ENCODE data around the gene ZCCHC18.
"Not testable (repeated sequence)": the region's sequence is repeated elsewhere in the genome, so short reads cannot be mapped to it uniquely, and the experiment has no call there.

ZCCHC18 gene

GRCh38 chrX:104112326-104112951 lies at the start of gene ZCCHC18:
Gene ZCCHC18 (plus strand): TSS chrX:104112523. CDS start chrX:104114112, 1,589 bp downstream.
- no peak within 1 kb of the TSS for H3K27ac ChIP-seq
- TF ChIP-seq CTCF (conservative IDR thresholded peaks at IDR 0.05), result no peak

- H3K27ac ChIP-seq, result not testable (repeated sequence)
Measured at GRCh38 chrX:104062636-104063035, 49.7 kb upstream of the ZCCHC18 start.

GRCh38 chrX:104075778-104076445 lies 36.4 kb upstream of the ZCCHC18 start, which contains the start of gene TMSB15C:
Gene TMSB15C (minus strand): TSS chrX:104076236.
- H3K27ac ChIP-seq, result not testable (repeated sequence)

GRCh38 chrX:104077854-104078253 lies 34.5 kb upstream of the ZCCHC18 start:
- H3K27ac ChIP-seq, result not testable (repeated sequence)

GRCh38 chrX:104084063-104084462 lies 28.3 kb upstream of the ZCCHC18 start:
- H3K27ac ChIP-seq, result no peak overlapping the region
- TF ChIP-seq CTCF (conservative IDR thresholded peaks at IDR 0.05), result no peak

GRCh38 chrX:104084534-104085277 lies 27.6 kb upstream of the ZCCHC18 start:
- no peak for TF ChIP-seq CTCF (conservative IDR thresholded peaks at IDR 0.05)
- no peak overlapping the region for H3K27ac ChIP-seq

GRCh38 chrX:104085477-104085876 lies 26.8 kb upstream of the ZCCHC18 start:
- H3K27ac ChIP-seq, result no peak overlapping the region

GRCh38 chrX:104085919-104086318 lies 26.4 kb upstream of the ZCCHC18 start:
- H3K27ac ChIP-seq, result no peak overlapping the region
- no peak for TF ChIP-seq CTCF (conservative IDR thresholded peaks at IDR 0.05)

More at GRCh38 chrX:104085477-104085876, 26.8 kb upstream of the ZCCHC18 start:
- no peak for TF ChIP-seq CTCF (conservative IDR thresholded peaks at IDR 0.05)
